ENCODE measurements around the gene DAAM1. TPM values are rescaled to one million over a fixed set of nuclear protein-coding genes. Genes with fewer than 3 reads are reported as not detected.

Gene DAAM1
- total RNA-seq, 3 donors from 2014 or later (not counting 1 experiment from before 2014, with no cell fraction given): 10.9 to 31.4 (median 12.6) TPM

GRCh38 chr14:59278111-59278510, 89.6 kb downstream of the DAAM1 start:
- H3K4me1 ChIP-seq (ENCODE audit: control insufficient read depth, insufficient read depth, low read length): peaks cover 4% of the 10 kb centered on the region
- Mint-ChIP-seq H3K27me3 (ENCODE audit: low read depth in 2 of 2) (no peaks in the 10 kb centered on the region), H3K4me1 (peaks cover 19 to 22% of the 10 kb centered on the region in 2 donors), H3K9me3 (no peaks in the 10 kb centered on the region), H3K27ac (no peak overlapping the region), H3K36me3 (no peaks in the 10 kb centered on the region), H3K4me3 (no peak overlapping the region)
- H3K27me3 ChIP-seq (ENCODE audit: control insufficient read depth, insufficient read depth, low read length): no peaks in the 10 kb centered on the region
- H3K4me3 ChIP-seq (ENCODE audit: low read length): no peak overlapping the region
- ATAC-seq: no peak
- H3K9me3 ChIP-seq (ENCODE audit: control insufficient read depth, insufficient read depth, low read length): no peaks in the 10 kb centered on the region
- intact Hi-C loops (cut with micrococcal nuclease): no loop called here
- no peak for DNase-seq
- H3K27ac ChIP-seq (ENCODE audit: low read length): no peak overlapping the region
- H3K36me3 ChIP-seq (ENCODE audit: control insufficient read depth, insufficient read depth, low read length): no peaks in the 10 kb centered on the region
- no peak for TF ChIP-seq CTCF (IDR thresholded peaks at IDR 0.05)
- WGBS (ENCODE audit: insufficient coverage): 90% methylated on average over 2 of the region's 2 CpGs

DNA sequence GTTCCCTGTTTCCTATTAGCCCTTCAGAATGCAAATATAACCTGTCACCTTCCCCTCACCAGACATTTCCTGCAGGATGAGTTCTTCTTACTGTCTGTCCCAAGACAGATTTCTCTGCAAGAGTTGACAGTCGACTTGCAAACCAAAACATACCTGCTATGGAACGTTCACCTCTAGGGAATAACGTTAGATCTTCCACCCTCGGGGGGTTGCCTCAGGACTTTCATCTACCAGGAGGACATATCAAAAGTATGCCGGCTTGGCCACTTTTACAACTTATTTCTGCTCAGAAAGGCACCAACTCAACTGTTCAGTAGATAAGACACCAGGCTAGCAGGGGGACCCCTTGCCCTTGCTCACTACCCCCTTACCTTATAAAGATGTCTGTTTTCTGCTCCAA, 92.5 kb downstream of the DAAM1 start:
- Mint-ChIP-seq H3K36me3 (peaks cover 21% of the 10 kb centered on the region), H3K9me3 (peaks cover 6 to 9% of the 10 kb centered on the region in 2 donors), H3K27me3 (ENCODE audit: low read depth in 2 of 2) (no peaks in the 10 kb centered on the region), H3K4me3 (no peak overlapping the region), H3K4me1 (peaks cover 2 to 5% of the 10 kb centered on the region in 2 donors), H3K27ac (no peak overlapping the region)
- H3K4me1 ChIP-seq (ENCODE audit: control insufficient read depth, insufficient read depth, low read length): no peaks in the 10 kb centered on the region
- ATAC-seq: no peak
- no peaks in the 10 kb centered on the region for H3K27me3 ChIP-seq (ENCODE audit: control insufficient read depth, insufficient read depth, low read length)
- WGBS (ENCODE audit: insufficient coverage): 88% methylated on average over 5 of the region's 5 CpGs
- H3K36me3 ChIP-seq (ENCODE audit: control insufficient read depth, insufficient read depth, low read length): no peaks in the 10 kb centered on the region
- TF ChIP-seq CTCF (IDR thresholded peaks at IDR 0.05): no peak
- no peak overlapping the region for H3K4me3 ChIP-seq (ENCODE audit: low read length)
- H3K27ac ChIP-seq (ENCODE audit: low read length): no peak overlapping the region
- intact Hi-C loops (cut with micrococcal nuclease): no loop called here
- H3K9me3 ChIP-seq (ENCODE audit: control insufficient read depth, insufficient read depth, low read length): no peaks in the 10 kb centered on the region
- no peak for DNase-seq

DNA sequence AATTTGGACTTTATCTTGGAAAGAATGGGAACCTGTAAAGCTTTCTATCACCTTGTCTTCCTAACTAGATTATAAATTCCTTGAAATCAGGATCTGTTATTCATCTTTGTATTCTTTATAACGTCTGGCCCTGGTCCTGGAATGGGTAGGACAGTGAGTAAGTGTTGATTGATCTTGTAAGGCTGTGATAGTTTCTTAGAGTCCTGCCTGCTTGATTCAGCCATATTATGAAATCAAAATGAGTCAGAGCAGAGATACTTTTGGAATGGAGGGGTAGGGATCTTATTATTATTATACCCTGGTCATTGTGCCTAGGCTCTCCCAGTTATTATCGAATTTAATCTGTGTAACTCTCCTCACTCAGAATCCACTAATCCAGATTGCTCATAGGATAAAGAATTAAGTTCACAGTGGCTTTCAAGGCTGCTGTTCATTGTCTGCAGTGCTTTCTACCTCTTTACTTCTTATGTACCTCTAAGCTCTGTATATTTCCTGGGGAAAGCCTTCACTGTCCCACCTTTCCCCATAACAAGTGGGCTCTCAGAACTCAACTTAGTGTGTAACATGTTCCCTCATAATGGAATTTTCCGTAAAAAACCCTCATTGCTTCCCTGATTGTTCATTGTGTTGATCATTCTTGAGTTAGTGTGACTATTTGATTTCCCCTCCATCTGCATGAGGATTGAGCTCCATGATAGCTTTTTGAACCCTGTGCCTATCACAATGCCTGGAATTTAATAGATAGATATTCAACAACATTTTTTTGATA, 93.3 kb downstream of the DAAM1 start:
- no peak for DNase-seq
- no peak for ATAC-seq
- H3K27me3 Mint-ChIP-seq (ENCODE audit: low read depth in 2 of 2): no peaks in the 10 kb centered on the region
- Histone ChIP-seq H3K9me3 (ENCODE audit: control insufficient read depth, insufficient read depth, low read length) (no peaks in the 10 kb centered on the region), H3K4me1 (ENCODE audit: control insufficient read depth, insufficient read depth, low read length) (no peaks in the 10 kb centered on the region), H3K4me3 (ENCODE audit: low read length) (no peak overlapping the region), H3K27me3 (ENCODE audit: control insufficient read depth, insufficient read depth, low read length) (no peaks in the 10 kb centered on the region), H3K36me3 (ENCODE audit: control insufficient read depth, insufficient read depth, low read length) (no peaks in the 10 kb centered on the region), H3K27ac (ENCODE audit: low read length) (no peak overlapping the region)
- peaks cover 21% of the 10 kb centered on the region for H3K36me3 Mint-ChIP-seq
- H3K4me3 Mint-ChIP-seq: no peak overlapping the region
- 90% methylated on average over 3 of the region's 3 CpGs for WGBS (ENCODE audit: insufficient coverage)
- no peak overlapping the region for H3K27ac Mint-ChIP-seq
- H3K4me1 Mint-ChIP-seq: no peaks in the 10 kb centered on the region
- TF ChIP-seq CTCF (IDR thresholded peaks at IDR 0.05): no peak
- intact Hi-C loops (cut with micrococcal nuclease): no loop called here
- H3K9me3 Mint-ChIP-seq: peaks cover 6 to 9% of the 10 kb centered on the region in 2 donors

GRCh38 chr14:59282378-59282765, 93.9 kb downstream of the DAAM1 start:
- intact Hi-C loops (cut with micrococcal nuclease): no loop called here
- H3K36me3 ChIP-seq (ENCODE audit: control insufficient read depth, insufficient read depth, low read length): no peaks in the 10 kb centered on the region
- no peak overlapping the region for H3K4me3 ChIP-seq (ENCODE audit: low read length)
- DNase-seq (no peak), ATAC-seq (no peak)
- WGBS (ENCODE audit: insufficient coverage): 79% methylated on average over 3 of the region's 3 CpGs
- peaks cover 6 to 9% of the 10 kb centered on the region in 2 donors for H3K9me3 Mint-ChIP-seq
- no peaks in the 10 kb centered on the region for H3K9me3 ChIP-seq (ENCODE audit: control insufficient read depth, insufficient read depth, low read length)
- H3K27ac ChIP-seq (ENCODE audit: low read length): no peak overlapping the region
- H3K4me1 Mint-ChIP-seq: no peaks in the 10 kb centered on the region
- no peak for TF ChIP-seq CTCF (IDR thresholded peaks at IDR 0.05)
- H3K27me3 ChIP-seq (ENCODE audit: control insufficient read depth, insufficient read depth, low read length): no peaks in the 10 kb centered on the region
- peaks cover 21% of the 10 kb centered on the region for H3K36me3 Mint-ChIP-seq
- H3K4me3 Mint-ChIP-seq: no peak overlapping the region
- no peak overlapping the region for H3K27ac Mint-ChIP-seq
- H3K27me3 Mint-ChIP-seq (ENCODE audit: low read depth in 2 of 2): no peaks in the 10 kb centered on the region
- no peaks in the 10 kb centered on the region for H3K4me1 ChIP-seq (ENCODE audit: control insufficient read depth, insufficient read depth, low read length)

Measured in natural killer cell (primary cell).